Thyroid gland (tissue), 4 donors: Measurements from ENCODE around the gene IRX1. TPM values are rescaled to one million over a fixed set of nuclear protein-coding genes. Genes with fewer than 3 reads are reported as not detected.

Source experiments
- DNase-seq, 2 donors: peaks; one replicate each; pipeline ENCODE4 v3.0.0-alpha.2; 2019
- H3K27ac ChIP-seq, 3 donors: fragments of 200-600 bp; sonication (generic); 1 replicate in 2 of 3; 2 replicates in 1 of 3; pipeline ENCODE4 v1.5.1; 2016 to 2019; ENCODE audit warnings: mild to moderate bottlenecking in 1 of 3, moderate library complexity in 1 of 3
- H3K27me3 ChIP-seq: fragments of 200-600 bp; sonication (generic); one replicate; pipeline ENCODE4 v1.5.1; 2019
- H3K36me3 ChIP-seq, 2 donors: fragments of 200-600 bp; sonication (generic); one replicate each; pipeline ENCODE4 v1.5.1; 2016 to 2019
- H3K4me1 ChIP-seq, 2 donors: fragments of 200-600 bp; sonication (generic); one replicate each; pipeline ENCODE4 v1.5.1; 2017 to 2019
- H3K4me3 ChIP-seq, 3 donors: fragments of 200-600 bp; sonication (generic); replicated peaks in 1 of 3; 1 replicate in 2 of 3; 2 replicates in 1 of 3; pipeline ENCODE4 v1.5.1; 2016; ENCODE audit warnings: mild to moderate bottlenecking in 1 of 3
- H3K9me3 ChIP-seq: fragments of 200-600 bp; sonication (generic); one replicate; pipeline ENCODE4 v1.5.1; 2017
- CTCF ChIP-seq, 6 experiments: fragments of 200-600 bp in 3 of 6; fragments of 450-650 bp in 3 of 6; sonication (generic) in 3 of 6; IDR thresholded peaks; one replicate each; pipeline ENCODE4 v1.5.1; 2016 to 2019; ENCODE audit warnings: antibody characterized with exemption in 6 of 6, mild to moderate bottlenecking in 2 of 6, inconsistent platforms in 1 of 6, moderate library complexity in 1 of 6
- POLR2A ChIP-seq, 2 donors: fragments of 450-650 bp; IDR thresholded peaks; one replicate each; pipeline ENCODE4 v1.6.1; 2017; ENCODE audit warnings: antibody characterized with exemption in 2 of 2, mild to moderate bottlenecking in 2 of 2, moderate library complexity in 1 of 2
- WGBS, 2 donors: methylation state at CpG; one replicate each; pipeline ENCODE4 v1.1.5; 2017; 5-methylcytosine and 5-hydroxymethylcytosine counted together
- intact Hi-C: fragments of 100-400 bp; cut with DNase I; formaldehyde crosslinking; loops from one replicate; pipeline ENCODE4 v1.15.1; 2023
- total RNA-seq, 4 donors: library from RNA; depleted of rRNA; stranded (reverse); fragments of >200 nt; gene quantifications; one replicate each; pipeline ENCODE4 v1.2.3, GENCODE V29; 2016

IRX1 gene
- total RNA-seq, 4 donors from 2014 or later: 0.38 to 1.6 (median 0.79) TPM

- Histone ChIP-seq H3K4me3 (no peak overlapping the region), H3K36me3 (no peaks in the 10 kb centered on the region), H3K9me3 (no peaks in the 10 kb centered on the region), H3K27me3 (peaks cover 31% of the 10 kb centered on the region), H3K4me1 (peaks cover 0 to 21% of the 10 kb centered on the region in 2 donors), H3K27ac (no peak overlapping the region)
- 70 to 78% methylated on average over 9 of the region's 9 CpGs for WGBS, 2 donors
- TF ChIP-seq POLR2A (IDR thresholded peaks at IDR 0.05) (no peak), CTCF (IDR thresholded peaks at IDR 0.05) (no peak)
- no peak for DNase-seq
- intact Hi-C loops: no loop called here
These were observed 8.9 kb downstream of the IRX1 start for GRCh38 chr5:3604501-3604900.

GRCh38 chr5:3605298-3606010 is 9.8 kb downstream of the IRX1 start:
- Histone ChIP-seq H3K27me3 (peaks cover 24% of the 10 kb centered on the region), H3K9me3 (no peaks in the 10 kb centered on the region), H3K4me1 (peaks cover 0 to 12% of the 10 kb centered on the region in 2 donors), H3K27ac (no peak overlapping the region), H3K36me3 (no peaks in the 10 kb centered on the region), H3K4me3 (no peak overlapping the region)
- TF ChIP-seq CTCF (IDR thresholded peaks at IDR 0.05): no peak
- TF ChIP-seq POLR2A (IDR thresholded peaks at IDR 0.05): no peak
- WGBS, 2 donors: 33% methylated on average over 30 to 32 of the region's 32 CpGs
- DNase-seq: no peak
- intact Hi-C loops: no loop called here

- Histone ChIP-seq H3K36me3 (no peaks in the 10 kb centered on the region), H3K4me3 (no peak overlapping the region), H3K27ac (no peak overlapping the region), H3K4me1 (peaks cover 0 to 8% of the 10 kb centered on the region in 2 donors), H3K27me3 (peaks cover 20% of the 10 kb centered on the region), H3K9me3 (no peaks in the 10 kb centered on the region)
- intact Hi-C loops: no loop called here
- 10 to 11% methylated on average over 18 to 29 of the region's 50 CpGs for WGBS, 2 donors
- TF ChIP-seq CTCF (IDR thresholded peaks at IDR 0.05) (no peak), POLR2A (IDR thresholded peaks at IDR 0.05) (no peak)
- no peak for DNase-seq
These were observed 10.6 kb downstream of the IRX1 start for GRCh38 chr5:3606121-3606831.

GRCh38 chr5:3607541-3608181 is 12.0 kb downstream of the IRX1 start:
- DNase-seq: no peak
- no peak overlapping the region for H3K27ac ChIP-seq
- peaks cover 14% of the 10 kb centered on the region for H3K27me3 ChIP-seq
- peaks cover 0 to 3% of the 10 kb centered on the region in 2 donors for H3K4me1 ChIP-seq
- no peaks in the 10 kb centered on the region for H3K9me3 ChIP-seq
- intact Hi-C loops: no loop called here
- no peaks in the 10 kb centered on the region for H3K36me3 ChIP-seq
- TF ChIP-seq CTCF (IDR thresholded peaks at IDR 0.05): no peak
- no peak for TF ChIP-seq POLR2A (IDR thresholded peaks at IDR 0.05)
- H3K4me3 ChIP-seq: no peak overlapping the region
- WGBS, 2 donors: 73 to 78% methylated on average over 11 of the region's 11 CpGs
